ENCODE measurements around the gene RAC2.

DNA sequence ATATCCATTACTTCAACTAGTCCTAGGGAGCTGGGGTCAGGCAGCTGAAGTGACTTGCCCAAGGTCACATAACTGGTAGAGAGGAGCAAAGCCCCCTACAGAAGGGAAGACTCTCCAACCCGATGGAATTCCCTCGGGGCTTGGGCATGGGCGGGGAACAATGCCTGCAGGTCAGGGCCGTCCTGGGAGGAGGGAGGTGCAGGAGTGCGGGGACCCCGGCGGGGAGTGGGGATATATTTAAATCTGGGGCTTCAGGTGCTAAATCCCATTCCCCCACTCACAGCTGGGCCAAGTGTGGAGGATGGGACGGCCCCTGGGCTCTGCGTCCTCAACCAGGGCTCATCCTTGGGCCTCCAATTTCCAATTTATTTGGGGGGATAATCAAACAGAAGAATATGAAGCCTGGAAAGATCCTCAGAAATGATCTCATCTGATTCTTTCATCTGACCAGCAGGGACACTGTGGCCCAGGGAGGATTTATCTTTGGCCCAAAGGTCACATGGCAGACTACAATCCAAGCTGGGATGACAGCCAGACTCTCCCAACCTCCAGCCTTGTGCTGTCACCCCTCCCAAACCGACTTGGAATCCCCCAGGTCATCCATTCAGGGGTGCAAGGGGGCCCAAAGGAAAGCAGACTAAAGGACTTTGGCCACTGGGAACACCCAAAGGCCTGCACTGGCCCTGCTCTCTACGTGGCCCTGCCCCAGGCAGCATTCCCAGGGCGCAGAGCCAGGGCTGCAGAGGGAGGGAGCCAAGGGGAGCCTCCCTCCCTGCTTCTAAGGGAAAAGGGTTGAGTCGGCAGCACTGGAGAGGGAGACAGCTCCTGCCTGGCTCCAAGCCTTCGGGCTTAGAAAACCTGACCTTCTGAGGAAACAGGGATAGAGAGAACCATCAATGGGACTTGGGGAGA is 47.3 kb downstream of the RAC2 start:
- TF ChIP-seq, protein P1, sequence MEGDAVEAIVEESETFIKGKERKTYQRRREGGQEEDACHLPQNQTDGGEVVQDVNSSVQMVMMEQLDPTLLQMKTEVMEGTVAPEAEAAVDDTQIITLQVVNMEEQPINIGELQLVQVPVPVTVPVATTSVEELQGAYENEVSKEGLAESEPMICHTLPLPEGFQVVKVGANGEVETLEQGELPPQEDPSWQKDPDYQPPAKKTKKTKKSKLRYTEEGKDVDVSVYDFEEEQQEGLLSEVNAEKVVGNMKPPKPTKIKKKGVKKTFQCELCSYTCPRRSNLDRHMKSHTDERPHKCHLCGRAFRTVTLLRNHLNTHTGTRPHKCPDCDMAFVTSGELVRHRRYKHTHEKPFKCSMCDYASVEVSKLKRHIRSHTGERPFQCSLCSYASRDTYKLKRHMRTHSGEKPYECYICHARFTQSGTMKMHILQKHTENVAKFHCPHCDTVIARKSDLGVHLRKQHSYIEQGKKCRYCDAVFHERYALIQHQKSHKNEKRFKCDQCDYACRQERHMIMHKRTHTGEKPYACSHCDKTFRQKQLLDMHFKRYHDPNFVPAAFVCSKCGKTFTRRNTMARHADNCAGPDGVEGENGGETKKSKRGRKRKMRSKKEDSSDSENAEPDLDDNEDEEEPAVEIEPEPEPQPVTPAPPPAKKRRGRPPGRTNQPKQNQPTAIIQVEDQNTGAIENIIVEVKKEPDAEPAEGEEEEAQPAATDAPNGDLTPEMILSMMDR (IDR thresholded peaks at IDR 0.05; ENCODE audit: low read depth, low read length) = no peak
- TF ChIP-seq EZH2phosphoT487 (IDR thresholded peaks at IDR 0.05; ENCODE audit: low read depth) = no peak
